ENCODE measurements around the gene MCC. TPM values are rescaled to one million over a fixed set of nuclear protein-coding genes. Genes with fewer than 3 reads are reported as not detected.

Gene MCC
- total RNA-seq, 1 experiment from 2014 or later, result 0.41 TPM

- ChIA-PET POLR2A (no interaction called here), CTCF (no interaction called here)
- ATAC-seq, result no peak
- Histone ChIP-seq H3K36me3 (ENCODE audit: control insufficient read depth, insufficient read depth, low read length) (no peaks in the 10 kb centered on the region), H3K27me3 (ENCODE audit: control insufficient read depth, insufficient read depth, low read length) (peaks cover 16% of the 10 kb centered on the region; the same call in 1 of the 2 replicates), H3K4me1 (ENCODE audit: control insufficient read depth, insufficient read depth, low read length) (no peaks in the 10 kb centered on the region), H3K4me3 (ENCODE audit: low read depth in 2 of 2, low read length in 2 of 2) (no peak overlapping the region), H3K27ac (ENCODE audit: low read length) (no peak overlapping the region), H3K9me3 (ENCODE audit: control insufficient read depth, insufficient read depth, low read depth, low read length) (no peaks in the 10 kb centered on the region)
- DNase-seq (ENCODE audit: low read depth, low spot score), result no peak
- in situ Hi-C loops (cut with HindIII; ENCODE audit: low pct_unique_long_range_greater_than_20kb, low sequenced_read_pairs), result no loop called here
- no peak for TF ChIP-seq REST (IDR thresholded peaks at IDR 0.05; ENCODE audit: insufficient read depth in 1 of 2, low read depth in 2 of 2, low read length in 1 of 2)
- no peak for TF ChIP-seq CTCF (IDR thresholded peaks at IDR 0.05)
- TF ChIP-seq SIN3A (IDR thresholded peaks at IDR 0.05; ENCODE audit: borderline replicate concordance, insufficient read depth, low read depth, low read length), result no peak
- no peak for TF ChIP-seq POLR2AphosphoS5 (IDR thresholded peaks at IDR 0.05; ENCODE audit: low read depth, low read length)
- TF ChIP-seq TCF7L2 (IDR thresholded peaks at IDR 0.05; ENCODE audit: low read depth, low read length), result no peak
- BruUV-seq (replicated peaks), result no TSS peak
- intact Hi-C loops (cut with micrococcal nuclease; ENCODE audit: unreplicated experiment), result no loop called here
Observed at GRCh38 chr5:113508756-113509155, 20.5 kb upstream of the MCC start.

GRCh38 chr5:113507601-113508000, 19.3 kb upstream of the MCC start:
- TF ChIP-seq SIN3A (IDR thresholded peaks at IDR 0.05; ENCODE audit: borderline replicate concordance, insufficient read depth, low read depth, low read length) (no peak), POLR2AphosphoS5 (IDR thresholded peaks at IDR 0.05; ENCODE audit: low read depth, low read length) (no peak), CTCF (IDR thresholded peaks at IDR 0.05) (no peak), REST (IDR thresholded peaks at IDR 0.05; ENCODE audit: insufficient read depth in 1 of 2, low read depth in 2 of 2, low read length in 1 of 2) (no peak), TCF7L2 (IDR thresholded peaks at IDR 0.05; ENCODE audit: low read depth, low read length) (no peak)
- H3K27me3 ChIP-seq (ENCODE audit: control insufficient read depth, insufficient read depth, low read length), result peaks cover 16% of the 10 kb centered on the region; the same call in 1 of the 2 replicates
- BruUV-seq (replicated peaks), result no TSS peak
- H3K27ac ChIP-seq (ENCODE audit: low read length), result no peak overlapping the region
- H3K4me1 ChIP-seq (ENCODE audit: control insufficient read depth, insufficient read depth, low read length), result no peaks in the 10 kb centered on the region
- POLR2A ChIA-PET, result no interaction called here
- in situ Hi-C loops (cut with HindIII; ENCODE audit: low pct_unique_long_range_greater_than_20kb, low sequenced_read_pairs) (no loop called here), intact Hi-C loops (cut with micrococcal nuclease; ENCODE audit: unreplicated experiment) (no loop called here)
- no peak overlapping the region for H3K4me3 ChIP-seq (ENCODE audit: low read depth in 2 of 2, low read length in 2 of 2)
- CTCF ChIA-PET, result no interaction called here
- DNase-seq (ENCODE audit: low read depth, low spot score), result no peak
- H3K36me3 ChIP-seq (ENCODE audit: control insufficient read depth, insufficient read depth, low read length), result no peaks in the 10 kb centered on the region
- H3K9me3 ChIP-seq (ENCODE audit: control insufficient read depth, insufficient read depth, low read depth, low read length), result no peaks in the 10 kb centered on the region
- no peak for ATAC-seq

All from Panc1 (cell line).